ENCODE results near the gene IRS2. TPM values are rescaled to one million over a fixed set of nuclear protein-coding genes. Genes with fewer than 3 reads are reported as not detected.

The IRS2 gene
- total and polyA plus RNA-seq, 7 donors = 9.3 to 40.8 (median 18.2) TPM

GRCh38 chr13:109749365-109749764 is 37.0 kb downstream of the IRS2 start:
- Histone ChIP-seq H3K4me3 (no peak overlapping the region), H3K36me3 (ENCODE audit: insufficient read depth in 1 of 2, low read depth in 1 of 2) (peaks cover 2 to 13% of the 10 kb centered on the region in 2 donors), H3K4me1 (no peaks in the 10 kb centered on the region), H3K27me3 (ENCODE audit: insufficient read depth in 3 of 3, low read length in 2 of 3) (no peaks in the 10 kb centered on the region), H3K9me3 (no peaks in the 10 kb centered on the region), H3K27ac (no peak overlapping the region)
- intact Hi-C loops (cut with DNase I) = no loop called here
- no peak for ATAC-seq
- 78 to 81% (median 78%) methylated on average over 5 of the region's 5 CpGs for WGBS, 3 donors
- no peak for DNase-seq
- no peak for TF ChIP-seq CTCF (IDR thresholded peaks at IDR 0.05)

- no peaks in the 10 kb centered on the region for H3K27me3 ChIP-seq (ENCODE audit: insufficient read depth in 3 of 3, low read length in 2 of 3)
Observed at GRCh38 chr13:109748677-109749076, 37.7 kb downstream of the IRS2 start.

GRCh38 chr13:109747524-109747923 is 38.9 kb downstream of the IRS2 start:
- DNase-seq (no peak), ATAC-seq (no peak)
- WGBS, 3 donors = 58 to 67% (median 67%) methylated on average over 3 of the region's 3 CpGs
- no peaks in the 10 kb centered on the region for H3K27me3 ChIP-seq (ENCODE audit: insufficient read depth in 3 of 3, low read length in 2 of 3)
- H3K4me1 ChIP-seq = no peaks in the 10 kb centered on the region
- no peak overlapping the region for H3K4me3 ChIP-seq
- TF ChIP-seq CTCF (IDR thresholded peaks at IDR 0.05) = no peak
- peaks cover 0 to 2% of the 10 kb centered on the region in 2 donors for H3K36me3 ChIP-seq (ENCODE audit: insufficient read depth in 1 of 2, low read depth in 1 of 2)
- no peak overlapping the region for H3K27ac ChIP-seq
- intact Hi-C loops (cut with DNase I) = no loop called here
- H3K9me3 ChIP-seq = no peaks in the 10 kb centered on the region

More at GRCh38 chr13:109748677-109749076, 37.7 kb downstream of the IRS2 start:
- Histone ChIP-seq H3K4me1 (no peaks in the 10 kb centered on the region), H3K27ac (no peak overlapping the region), H3K36me3 (ENCODE audit: insufficient read depth in 1 of 2, low read depth in 1 of 2) (peaks cover 2 to 6% of the 10 kb centered on the region in 2 donors), H3K4me3 (no peak overlapping the region), H3K9me3 (no peaks in the 10 kb centered on the region)
- no peak for ATAC-seq
- intact Hi-C loops (cut with DNase I) = no loop called here
- TF ChIP-seq CTCF (IDR thresholded peaks at IDR 0.05) = no peak
- 47 to 64% (median 63%) methylated on average over 2 of the region's 2 CpGs for WGBS, 3 donors
- DNase-seq = no peak

- Histone ChIP-seq H3K4me3 (no peak overlapping the region), H3K27me3 (ENCODE audit: insufficient read depth in 3 of 3, low read length in 2 of 3) (no peaks in the 10 kb centered on the region), H3K4me1 (no peaks in the 10 kb centered on the region), H3K36me3 (ENCODE audit: insufficient read depth in 1 of 2, low read depth in 1 of 2) (no peaks in the 10 kb centered on the region), H3K9me3 (no peaks in the 10 kb centered on the region), H3K27ac (no peak overlapping the region)
- TF ChIP-seq CTCF (IDR thresholded peaks at IDR 0.05) = no peak
- DNase-seq (no peak), ATAC-seq (no peak)
- intact Hi-C loops (cut with DNase I) = no loop called here
- 89 to 93% (median 91%) methylated on average over 10 of the region's 10 CpGs for WGBS, 3 donors
Observed at GRCh38 chr13:109746364-109746763, 40.0 kb downstream of the IRS2 start.

GRCh38 chr13:109745702-109746101 is 40.7 kb downstream of the IRS2 start:
- intact Hi-C loops (cut with DNase I) = no loop called here
- WGBS, 3 donors = 92 to 95% (median 95%) methylated on average over 15 of the region's 15 CpGs
- Histone ChIP-seq H3K4me3 (no peak overlapping the region), H3K27me3 (ENCODE audit: insufficient read depth in 3 of 3, low read length in 2 of 3) (no peaks in the 10 kb centered on the region), H3K27ac (no peak overlapping the region), H3K9me3 (no peaks in the 10 kb centered on the region), H3K4me1 (no peaks in the 10 kb centered on the region), H3K36me3 (ENCODE audit: insufficient read depth in 1 of 2, low read depth in 1 of 2) (no peaks in the 10 kb centered on the region)
- TF ChIP-seq CTCF (IDR thresholded peaks at IDR 0.05) = no peak
- ATAC-seq = no peak
- DNase-seq = no peak

Measured in psoas muscle (tissue), 8 donors.